Osteoblast (primary cell): Measurements from ENCODE around the gene CWC22. TPM values are rescaled to one million over a fixed set of nuclear protein-coding genes. Genes with fewer than 3 reads are reported as not detected.

ENCODE experiments used
- DNase-seq: peaks from one replicate; pipeline ENCODE4 v3.0.0; 2011; ENCODE audit warnings: low spot score, mixed read lengths; ENCODE audit not compliant: insufficient read length; ENCODE audit errors: missing footprints
- H2AFZ ChIP-seq: 2 replicates; pipeline ENCODE4 v1.6.0; 2011; ENCODE audit warnings: mild to moderate bottlenecking, low read length
- H3K27ac ChIP-seq: 2 replicates; pipeline ENCODE4 v1.5.1; 2011; ENCODE audit warnings: mild to moderate bottlenecking, low read depth, low read length, moderate library complexity
- H3K27me3 ChIP-seq: 2 replicates; pipeline ENCODE4 v1.6.0; 2012; ENCODE audit warnings: mild to moderate bottlenecking, control low read depth, inconsistent platforms, low read length, moderate library complexity; ENCODE audit not compliant: insufficient read depth
- H3K36me3 ChIP-seq: 2 replicates; pipeline ENCODE4 v1.5.1; 2011; ENCODE audit warnings: mild to moderate bottlenecking, low read length, control low read depth, moderate library complexity; ENCODE audit not compliant: insufficient read depth
- H3K4me1 ChIP-seq: 2 replicates; pipeline ENCODE4 v1.5.1; 2011; ENCODE audit warnings: mild to moderate bottlenecking, low read length, control low read depth, moderate library complexity; ENCODE audit not compliant: insufficient read depth
- H3K4me2 ChIP-seq: 2 replicates; pipeline ENCODE4 v1.6.0; 2011; ENCODE audit warnings: mild to moderate bottlenecking, low read length; ENCODE audit not compliant: insufficient read depth
- H3K4me3 ChIP-seq: fragments of 200-600 bp; sonication (generic); 3 replicates; pipeline ENCODE4 v1.5.1; 2012; ENCODE audit warnings: mild to moderate bottlenecking, low read length, inconsistent platforms; ENCODE audit not compliant: insufficient read depth
- H3K79me2 ChIP-seq: 2 replicates; pipeline ENCODE4 v1.6.0; 2012; ENCODE audit warnings: mild to moderate bottlenecking, low read length, control low read depth, inconsistent platforms; ENCODE audit not compliant: insufficient read depth
- H3K9me3 ChIP-seq: 2 replicates; pipeline ENCODE4 v1.5.1; 2011; ENCODE audit warnings: low read depth, low read length, control low read depth
- H4K20me1 ChIP-seq: 2 replicates; pipeline ENCODE4 v1.6.0; 2012; ENCODE audit warnings: mild to moderate bottlenecking, low read length, control low read depth; ENCODE audit not compliant: insufficient read depth
- CTCF ChIP-seq: IDR thresholded peaks from 2 replicates; pipeline ENCODE4 v1.5.1; 2011; ENCODE audit warnings: mild to moderate bottlenecking, low read depth, low read length, moderate library complexity; ENCODE audit errors: extremely low read depth
- total RNA-seq: library from RNA; depleted of rRNA; stranded (reverse); fragments of >200 nt; gene quantifications from 2 replicates; pipeline ENCODE4 v1.2.3, GENCODE V29; 2012

CWC22 gene
- total RNA-seq, 1 donor: 15.2 TPM

GRCh38 chr2:180003559-180003958 lies 3.5 kb downstream of the CWC22 start:
- no peak for TF ChIP-seq CTCF
- no peaks in the 10 kb centered on the region for H3K27me3 ChIP-seq
- no peaks in the 10 kb centered on the region for H3K9me3 ChIP-seq
- no peak for DNase-seq
- H3K36me3 ChIP-seq: no peaks in the 10 kb centered on the region
- H2AFZ ChIP-seq: no peak overlapping the region
- H3K79me2 ChIP-seq: peaks cover 76% of the 10 kb centered on the region
- no peak overlapping the region for H3K4me2 ChIP-seq
- H3K27ac ChIP-seq: no peak overlapping the region
- H3K4me1 ChIP-seq: peaks cover 13% of the 10 kb centered on the region
- no peak overlapping the region for H3K4me3 ChIP-seq
- H4K20me1 ChIP-seq: peaks cover 32% of the 10 kb centered on the region

GRCh38 chr2:180003073-180003472 lies 4.0 kb downstream of the CWC22 start:
- Histone ChIP-seq H3K4me3 (no peak overlapping the region), H4K20me1 (peaks cover 32% of the 10 kb centered on the region), H3K79me2 (peaks cover 80% of the 10 kb centered on the region), H3K4me1 (peaks cover 13% of the 10 kb centered on the region), H3K27me3 (no peaks in the 10 kb centered on the region), H3K27ac (no peak overlapping the region), H2AFZ (no peak overlapping the region), H3K36me3 (no peaks in the 10 kb centered on the region), H3K9me3 (no peaks in the 10 kb centered on the region), H3K4me2 (no peak overlapping the region)
- no peak for DNase-seq
- no peak for TF ChIP-seq CTCF

DNA sequence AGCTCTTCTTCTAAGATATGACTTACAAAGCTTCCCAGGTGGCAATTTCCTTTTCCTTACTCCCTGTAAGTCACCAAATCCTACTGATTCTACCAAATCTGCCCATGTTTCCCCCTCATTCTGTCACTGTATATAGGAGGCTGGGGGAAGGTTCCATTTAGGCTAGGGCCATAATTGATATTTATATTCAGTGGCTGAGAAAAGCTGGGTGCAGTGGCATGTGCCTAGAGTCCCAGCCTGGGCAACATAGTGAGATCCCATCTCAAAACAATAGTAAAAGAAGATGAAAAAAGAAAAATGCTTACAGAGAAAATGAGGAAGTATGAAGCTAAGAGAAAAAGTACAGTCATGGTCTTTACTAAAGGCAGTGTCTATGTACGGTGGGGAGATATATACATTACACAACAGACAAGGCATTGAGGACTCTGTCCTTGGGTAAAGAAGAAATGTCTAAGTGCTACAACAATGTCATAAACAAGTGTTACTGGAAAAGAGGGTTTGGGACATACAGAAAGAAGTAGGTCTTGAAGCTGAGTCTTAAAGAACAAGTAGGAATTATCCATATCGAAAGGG lies 4.8 kb downstream of the CWC22 start:
- no peaks in the 10 kb centered on the region for H3K9me3 ChIP-seq
- TF ChIP-seq CTCF: no peak
- peaks cover 13% of the 10 kb centered on the region for H3K4me1 ChIP-seq
- H2AFZ ChIP-seq: no peak overlapping the region
- no peaks in the 10 kb centered on the region for H3K36me3 ChIP-seq
- no peak for DNase-seq
- peaks cover 88% of the 10 kb centered on the region for H3K79me2 ChIP-seq
- H3K27me3 ChIP-seq: no peaks in the 10 kb centered on the region
- H3K4me2 ChIP-seq: no peak overlapping the region
- no peak overlapping the region for H3K4me3 ChIP-seq
- no peak overlapping the region for H3K27ac ChIP-seq
- H4K20me1 ChIP-seq: peaks cover 32% of the 10 kb centered on the region

GRCh38 chr2:180001726-180002125 lies 5.4 kb downstream of the CWC22 start:
- TF ChIP-seq CTCF: peak; percentile 25
- Histone ChIP-seq H4K20me1 (peaks cover 32% of the 10 kb centered on the region), H3K4me3 (no peak overlapping the region), H3K27ac (no peak overlapping the region), H2AFZ (no peak overlapping the region), H3K36me3 (no peaks in the 10 kb centered on the region), H3K79me2 (peaks cover 90% of the 10 kb centered on the region), H3K9me3 (no peaks in the 10 kb centered on the region), H3K4me2 (no peak overlapping the region), H3K4me1 (peaks cover 13% of the 10 kb centered on the region), H3K27me3 (no peaks in the 10 kb centered on the region)
- DNase-seq: no peak
